Lower leg skin (tissue), 3 donors: ENCODE results near the gene FSTL5.

ENCODE experiments used
- POLR2A ChIP-seq, 2 donors: fragments of 450-650 bp; IDR thresholded peaks; one replicate each; pipeline ENCODE4 v1.6.1; 2016 to 2017; ENCODE audit warnings: antibody characterized with exemption in 2 of 2, mild to moderate bottlenecking in 1 of 2, moderate library complexity in 1 of 2
- TF ChIP-seq, protein P1 (sequence below), 3 donors: fragments of 450-650 bp; IDR thresholded peaks; one replicate each; pipeline ENCODE4 v1.5.1; 2016; ENCODE audit warnings: antibody characterized with exemption in 3 of 3, mild to moderate bottlenecking in 3 of 3, moderate library complexity in 2 of 3

DNA sequence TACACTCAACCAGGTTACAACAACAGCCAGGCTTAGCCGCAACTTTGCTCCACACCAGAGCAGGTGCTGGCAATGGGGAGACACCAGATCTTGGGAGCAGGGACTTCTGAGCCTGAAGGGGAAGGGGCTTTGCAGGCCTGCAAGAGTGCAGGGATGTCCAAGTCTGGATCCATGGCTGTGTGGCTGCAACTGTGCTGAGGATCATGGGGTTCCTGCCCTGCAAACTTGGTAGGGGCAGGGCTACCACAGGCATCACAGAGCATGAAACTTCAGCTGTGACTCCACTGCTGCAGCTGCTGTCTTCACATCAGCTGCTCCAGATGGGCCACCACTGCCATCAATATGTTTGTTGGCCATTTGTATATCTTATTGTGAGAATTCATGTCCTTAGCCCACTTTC, 340.4 kb downstream of the FSTL5 start:
- TF ChIP-seq, protein P1, sequence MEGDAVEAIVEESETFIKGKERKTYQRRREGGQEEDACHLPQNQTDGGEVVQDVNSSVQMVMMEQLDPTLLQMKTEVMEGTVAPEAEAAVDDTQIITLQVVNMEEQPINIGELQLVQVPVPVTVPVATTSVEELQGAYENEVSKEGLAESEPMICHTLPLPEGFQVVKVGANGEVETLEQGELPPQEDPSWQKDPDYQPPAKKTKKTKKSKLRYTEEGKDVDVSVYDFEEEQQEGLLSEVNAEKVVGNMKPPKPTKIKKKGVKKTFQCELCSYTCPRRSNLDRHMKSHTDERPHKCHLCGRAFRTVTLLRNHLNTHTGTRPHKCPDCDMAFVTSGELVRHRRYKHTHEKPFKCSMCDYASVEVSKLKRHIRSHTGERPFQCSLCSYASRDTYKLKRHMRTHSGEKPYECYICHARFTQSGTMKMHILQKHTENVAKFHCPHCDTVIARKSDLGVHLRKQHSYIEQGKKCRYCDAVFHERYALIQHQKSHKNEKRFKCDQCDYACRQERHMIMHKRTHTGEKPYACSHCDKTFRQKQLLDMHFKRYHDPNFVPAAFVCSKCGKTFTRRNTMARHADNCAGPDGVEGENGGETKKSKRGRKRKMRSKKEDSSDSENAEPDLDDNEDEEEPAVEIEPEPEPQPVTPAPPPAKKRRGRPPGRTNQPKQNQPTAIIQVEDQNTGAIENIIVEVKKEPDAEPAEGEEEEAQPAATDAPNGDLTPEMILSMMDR (IDR thresholded peaks at IDR 0.05), result no peak
- no peak for TF ChIP-seq POLR2A (IDR thresholded peaks at IDR 0.05)
